AG09319 (cell line): Measurements from ENCODE around the gene HHLA2.
"Not testable (repeated sequence)": the region's sequence is repeated elsewhere in the genome, so short reads cannot be mapped to it uniquely, and the experiment has no call there.

ENCODE experiments used
- DNase-seq: peaks from one replicate; pipeline ENCODE4 v3.0.0-alpha.2; 2010; ENCODE audit warnings: low read depth; ENCODE audit errors: extremely low read depth
- CTCF ChIP-seq: IDR thresholded peaks from 2 replicates; pipeline ENCODE4 v1.5.1; 2011; ENCODE audit warnings: low read depth, mild to moderate bottlenecking, inconsistent platforms, low read length, moderate library complexity

Gene HHLA2, protein sequence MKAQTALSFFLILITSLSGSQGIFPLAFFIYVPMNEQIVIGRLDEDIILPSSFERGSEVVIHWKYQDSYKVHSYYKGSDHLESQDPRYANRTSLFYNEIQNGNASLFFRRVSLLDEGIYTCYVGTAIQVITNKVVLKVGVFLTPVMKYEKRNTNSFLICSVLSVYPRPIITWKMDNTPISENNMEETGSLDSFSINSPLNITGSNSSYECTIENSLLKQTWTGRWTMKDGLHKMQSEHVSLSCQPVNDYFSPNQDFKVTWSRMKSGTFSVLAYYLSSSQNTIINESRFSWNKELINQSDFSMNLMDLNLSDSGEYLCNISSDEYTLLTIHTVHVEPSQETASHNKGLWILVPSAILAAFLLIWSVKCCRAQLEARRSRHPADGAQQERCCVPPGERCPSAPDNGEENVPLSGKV

GRCh38 chr3:108296239-108296638 is at the start of gene HHLA2:
HHLA2 (plus strand) TSS chr3:108296548; CDS start chr3:108351814, 55,266 bp downstream.
- TF ChIP-seq CTCF, result no peak
- DNase-seq, result no peak

DNA sequence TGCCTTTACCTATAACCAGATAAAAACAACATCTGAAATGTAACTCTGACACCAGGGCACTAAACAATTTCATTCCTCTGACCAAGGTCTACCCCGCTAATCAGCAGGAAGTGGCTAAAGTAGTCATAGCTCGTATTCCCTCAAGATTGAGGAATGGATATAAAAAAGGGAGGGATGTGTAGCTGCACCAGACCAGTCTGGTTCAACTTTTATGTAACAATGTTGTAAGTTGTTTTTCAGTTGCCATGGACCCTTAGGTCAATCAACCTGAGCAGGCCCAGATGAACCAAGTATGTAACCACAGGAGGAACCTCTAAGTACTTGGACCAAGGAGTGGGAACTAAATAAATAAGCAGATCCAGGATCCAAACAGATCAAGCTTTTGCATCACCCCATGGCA is 45.7 kb upstream of the HHLA2 start:
- no peak for TF ChIP-seq CTCF
- DNase-seq, result no peak

- DNase-seq, result no peak
- no peak for TF ChIP-seq CTCF
These were observed 45.1 kb upstream of the HHLA2 start for GRCh38 chr3:108251265-108251664.

DNA sequence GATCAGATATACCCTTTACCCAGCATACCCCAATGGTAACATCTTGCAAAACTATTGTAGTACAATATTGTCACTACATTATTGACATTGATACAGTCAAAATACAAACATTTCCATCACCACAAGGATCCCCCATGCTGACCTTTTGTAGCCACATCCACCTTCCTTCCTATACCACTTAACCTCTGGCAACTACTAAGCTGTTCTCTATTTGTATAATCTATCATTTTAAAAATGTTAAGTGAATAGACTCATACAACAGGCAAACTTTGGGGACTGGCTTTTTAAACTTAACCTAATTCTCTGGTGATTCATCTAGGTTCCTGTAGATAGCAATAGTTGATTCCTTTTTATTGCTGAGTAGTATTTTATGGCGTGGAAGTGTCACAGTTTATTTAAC is 44.5 kb upstream of the HHLA2 start:
- no peak for TF ChIP-seq CTCF
- no peak for DNase-seq

DNA sequence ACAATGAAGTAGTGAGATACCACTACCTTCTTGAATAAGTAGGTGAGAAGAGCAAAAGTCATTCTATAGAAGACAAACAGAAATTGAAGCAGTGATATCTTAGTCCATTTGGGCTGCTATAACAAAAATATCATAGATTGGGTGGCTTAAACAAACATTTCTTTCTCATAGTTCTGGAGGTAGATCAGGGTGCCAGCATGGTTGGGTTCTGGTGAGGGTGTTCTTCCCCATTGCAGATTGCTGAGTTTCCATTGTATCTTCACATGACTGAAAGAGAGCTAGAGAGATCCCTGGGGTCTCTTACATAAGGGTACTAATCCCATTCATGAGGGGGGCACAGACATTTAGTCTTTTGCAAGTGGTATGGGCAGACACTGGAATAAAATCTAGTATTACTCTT is 41.2 kb upstream of the HHLA2 start:
- DNase-seq, result no peak
- TF ChIP-seq CTCF, result no peak

DNA sequence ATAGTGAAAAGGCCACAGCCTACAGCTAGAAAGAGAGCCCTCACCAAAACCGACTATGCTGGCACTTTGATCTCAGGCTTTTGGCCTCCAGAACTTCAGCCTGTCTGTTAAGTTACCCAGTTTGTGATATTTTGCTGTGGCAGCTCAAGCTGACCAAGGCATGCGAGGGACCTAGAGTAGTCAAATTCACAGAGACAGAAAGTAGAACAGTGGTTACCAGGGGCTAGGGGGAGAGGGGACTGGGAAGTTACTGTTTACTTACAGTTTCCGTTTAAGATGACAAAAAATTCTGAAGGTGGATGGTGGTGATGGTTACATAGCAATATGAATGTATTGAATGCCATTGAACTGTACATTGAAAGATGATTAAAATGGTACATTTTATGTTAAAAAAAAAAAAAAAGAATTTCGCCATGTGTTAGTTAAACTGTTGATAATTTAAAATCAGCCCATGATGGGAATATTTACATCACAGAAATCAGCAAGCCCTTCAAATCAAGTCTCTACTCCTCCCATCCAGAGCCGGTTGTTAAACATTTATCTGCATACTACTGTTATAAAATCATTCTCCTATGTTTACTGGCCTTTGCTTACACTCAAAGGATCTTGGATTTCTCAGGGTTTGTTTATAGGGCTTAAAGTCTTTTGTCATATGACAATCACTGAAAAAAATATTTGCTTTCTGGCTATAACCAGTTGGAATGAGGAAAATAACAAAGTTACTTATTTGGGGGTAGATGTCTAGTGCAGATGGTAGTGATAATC is 31.6 kb upstream of the HHLA2 start:
- DNase-seq, result not testable (repeated sequence)

- DNase-seq, result not testable (repeated sequence)
These were observed 28.1 kb upstream of the HHLA2 start for GRCh38 chr3:108268235-108268634.

- DNase-seq, result no peak
- TF ChIP-seq CTCF, result no peak
These were observed 24.7 kb upstream of the HHLA2 start for GRCh38 chr3:108271626-108272025.

GRCh38 chr3:108279066-108279465 is 17.3 kb upstream of the HHLA2 start:
- DNase-seq, result not testable (repeated sequence)
